HG03095 (cell line): ENCODE data around the gene CD3E.

Experiments used
- ATAC-seq: cut with Tn5 transposase; IDR thresholded peaks from one replicate; pipeline ENCODE4 v1.9.1; 2021; ENCODE audit warnings: moderate library complexity; ENCODE audit not compliant: unreplicated experiment

The CD3E gene

DNA sequence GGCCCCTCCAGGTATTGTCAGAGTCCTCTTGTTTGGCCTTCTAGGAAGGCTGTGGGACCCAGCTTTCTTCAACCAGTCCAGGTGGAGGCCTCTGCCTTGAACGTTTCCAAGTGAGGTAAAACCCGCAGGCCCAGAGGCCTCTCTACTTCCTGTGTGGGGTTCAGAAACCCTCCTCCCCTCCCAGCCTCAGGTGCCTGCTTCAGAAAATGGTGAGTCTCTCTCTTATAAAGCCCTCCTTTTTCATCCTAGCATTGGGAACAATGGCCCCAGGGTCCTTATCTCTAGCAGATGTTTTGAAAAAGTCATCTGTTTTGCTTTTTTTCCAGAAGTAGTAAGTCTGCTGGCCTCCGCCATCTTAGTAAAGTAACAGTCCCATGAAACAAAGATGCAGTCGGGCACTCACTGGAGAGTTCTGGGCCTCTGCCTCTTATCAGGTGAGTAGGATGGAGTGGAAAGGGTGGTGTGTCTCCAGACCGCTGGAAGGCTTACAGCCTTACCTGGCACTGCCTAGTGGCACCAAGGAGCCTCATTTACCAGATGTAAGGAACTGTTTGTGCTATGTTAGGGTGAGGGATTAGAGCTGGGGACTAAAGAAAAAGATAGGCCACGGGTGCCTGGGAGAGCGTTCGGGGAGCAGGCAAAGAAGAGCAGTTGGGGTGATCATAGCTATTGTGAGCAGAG lies at the start of gene CD3E:
TSS of gene CD3E (plus strand) at position 163 of the 681 bp plus-strand sequence. CDS start at position 386, 223 bp downstream.
- no peak for ATAC-seq

DNA sequence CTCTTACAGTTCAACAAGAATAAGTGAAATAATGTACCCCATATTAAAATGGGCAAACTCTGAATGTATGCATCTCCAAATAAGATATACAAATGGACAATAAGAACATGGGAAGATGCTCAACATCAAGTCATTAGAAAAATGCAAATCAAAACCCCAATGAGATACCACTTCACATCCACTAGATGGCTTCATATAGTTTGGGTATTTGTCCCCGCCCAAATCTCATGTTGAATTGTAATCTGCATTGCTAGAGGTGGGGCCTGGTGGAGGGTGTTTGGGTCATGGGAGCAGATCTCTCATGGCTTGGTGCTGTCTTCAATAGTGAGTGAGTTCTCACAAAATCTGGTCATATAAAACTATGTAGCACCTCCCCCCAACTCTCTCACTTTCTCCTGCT lies 46.1 kb upstream of the CD3E start:
- no peak for ATAC-seq

DNA sequence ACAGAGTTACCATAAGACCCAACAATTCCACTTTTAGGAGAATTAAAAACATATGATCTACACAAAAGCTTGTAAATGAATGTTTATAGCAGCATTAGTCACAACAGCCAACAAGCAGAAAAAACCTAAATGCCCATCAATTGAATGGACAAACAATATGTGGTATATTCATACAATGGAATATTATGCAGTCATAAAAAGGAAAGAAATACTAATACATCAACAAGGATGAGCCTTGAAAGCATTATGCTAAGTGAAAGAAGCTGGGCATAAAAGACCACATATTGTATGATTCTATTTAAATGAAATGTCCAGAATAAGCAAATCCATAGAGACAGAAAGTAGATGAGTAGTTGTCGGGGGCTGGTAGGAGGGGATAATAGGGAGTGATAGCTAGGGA lies 45.4 kb upstream of the CD3E start:
- no peak for ATAC-seq

DNA sequence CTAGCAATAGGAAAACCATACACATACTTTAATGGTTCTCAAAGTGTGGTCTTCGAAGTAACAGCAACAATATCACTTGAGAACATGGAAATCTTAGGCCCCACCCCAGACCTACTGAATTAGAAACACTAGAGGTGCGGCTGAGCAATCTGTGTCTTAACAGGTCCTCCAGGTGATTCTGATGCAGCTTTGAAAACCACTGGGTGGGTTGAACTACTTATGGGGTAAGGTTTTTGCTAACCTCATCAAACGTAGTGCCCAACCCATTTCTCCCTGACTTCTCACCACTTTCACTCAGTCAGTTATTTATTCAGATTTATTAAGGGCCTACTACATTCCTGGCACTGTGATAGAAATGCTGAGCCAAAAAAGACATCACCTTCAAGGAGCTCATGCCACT lies 44.2 kb upstream of the CD3E start:
- ATAC-seq, result no peak

DNA sequence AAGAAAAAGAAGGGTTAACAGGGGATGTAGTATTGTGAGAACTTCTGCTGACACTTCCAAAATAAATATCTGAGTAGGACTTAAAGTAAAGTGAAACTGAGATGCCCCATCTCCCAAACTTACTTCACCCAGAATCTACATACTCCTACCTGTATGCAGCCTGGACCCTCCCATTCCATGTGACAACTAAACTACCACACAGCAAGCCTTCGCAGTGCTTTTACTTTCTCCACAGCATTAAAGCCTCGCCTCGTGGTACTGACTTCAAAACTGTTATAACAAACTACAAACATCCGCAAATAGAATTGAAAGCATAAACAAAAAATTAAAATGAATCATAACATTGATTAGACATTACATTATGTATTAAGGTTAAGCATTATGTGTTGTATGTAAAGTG lies 41.4 kb upstream of the CD3E start:
- ATAC-seq, result no peak

DNA sequence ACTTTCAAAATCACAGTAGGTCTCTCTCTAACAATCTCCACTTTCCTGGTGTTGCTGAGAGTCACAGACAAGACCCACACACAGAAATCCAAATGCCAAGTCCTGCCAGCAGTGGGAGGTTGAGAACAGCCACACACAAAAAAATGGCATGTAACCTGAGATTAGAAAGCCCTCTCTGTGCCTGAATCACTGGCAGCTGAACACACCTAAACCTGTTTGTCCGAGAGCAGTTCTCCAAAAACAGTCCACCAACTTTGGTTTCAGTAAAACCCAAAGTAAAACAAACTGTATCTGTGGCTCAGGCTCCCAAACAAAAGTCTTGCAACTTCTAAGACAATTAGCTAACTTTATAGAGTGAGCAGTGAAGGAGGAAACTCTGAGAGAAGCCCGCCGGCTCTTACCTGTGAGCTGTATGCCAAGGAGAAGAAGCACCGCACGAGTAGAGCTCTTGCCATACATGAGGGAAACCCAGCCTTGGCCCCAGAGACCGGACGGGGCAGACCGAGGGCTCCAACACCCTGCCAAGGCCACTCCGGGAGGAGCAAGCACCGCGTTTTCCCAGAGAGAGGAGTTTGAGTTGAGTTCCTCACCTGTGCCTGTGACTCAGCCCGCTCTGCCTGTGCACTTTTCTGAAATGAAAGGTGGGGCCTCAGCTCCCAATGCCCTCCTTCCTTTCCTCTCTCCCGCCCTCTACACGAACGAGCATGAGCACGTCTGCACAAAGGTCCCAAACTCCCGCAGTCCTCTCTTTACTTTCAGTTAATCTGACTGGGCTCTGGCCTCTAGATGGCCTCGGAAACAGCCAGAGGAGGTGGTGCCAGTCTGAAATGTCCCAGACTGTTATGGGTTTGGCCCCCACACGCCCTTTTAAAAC lies 40.6 kb upstream of the CD3E start, which contains the start of gene MPZL2:
TSS of gene MPZL2 (minus strand) at position 603 of the 874 bp plus-strand sequence. CDS start at position 459, 144 bp downstream.
- ATAC-seq, result no peak

DNA sequence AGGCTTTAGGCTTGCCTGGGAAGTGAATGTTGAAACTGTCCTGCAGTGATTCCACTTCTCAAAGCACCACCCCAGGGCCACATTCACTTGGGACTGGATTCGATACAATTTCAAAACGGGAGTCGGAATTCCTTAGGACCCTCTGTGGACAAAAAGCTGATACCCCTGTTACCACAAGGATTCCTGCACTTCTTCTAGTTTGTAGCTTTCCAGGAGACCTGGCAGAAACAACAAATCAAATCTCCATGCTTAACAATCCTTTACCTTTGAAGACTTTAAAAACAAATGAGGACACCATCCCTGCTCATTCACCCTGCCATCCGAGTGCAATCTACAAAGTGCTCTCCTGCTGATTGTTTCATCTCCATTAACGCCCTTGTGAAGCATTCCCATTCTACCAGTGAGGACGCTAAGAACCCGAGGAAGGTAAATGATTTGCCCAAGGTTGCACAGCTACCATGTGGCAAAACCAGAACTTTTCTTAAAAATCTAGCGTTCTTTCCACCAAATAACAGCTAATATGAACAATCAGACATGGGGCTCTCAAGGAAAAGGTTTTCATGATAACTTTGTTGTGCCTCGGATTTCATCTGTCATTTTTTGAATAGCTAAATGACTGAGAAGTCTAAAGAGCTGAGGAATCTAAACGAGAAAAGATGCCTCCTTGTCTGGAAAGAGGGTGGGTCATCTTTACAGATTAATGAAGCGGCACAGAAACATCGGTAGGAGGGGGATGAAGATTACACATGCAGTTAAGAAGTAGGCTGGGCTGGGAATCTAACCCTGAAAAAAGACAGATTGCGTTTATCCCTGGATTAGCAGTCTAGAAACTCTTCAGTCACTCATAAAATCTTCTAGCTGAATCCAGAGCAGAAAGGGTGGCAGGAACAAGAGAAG lies 39.7 kb upstream of the CD3E start:
- ATAC-seq, result no peak

DNA sequence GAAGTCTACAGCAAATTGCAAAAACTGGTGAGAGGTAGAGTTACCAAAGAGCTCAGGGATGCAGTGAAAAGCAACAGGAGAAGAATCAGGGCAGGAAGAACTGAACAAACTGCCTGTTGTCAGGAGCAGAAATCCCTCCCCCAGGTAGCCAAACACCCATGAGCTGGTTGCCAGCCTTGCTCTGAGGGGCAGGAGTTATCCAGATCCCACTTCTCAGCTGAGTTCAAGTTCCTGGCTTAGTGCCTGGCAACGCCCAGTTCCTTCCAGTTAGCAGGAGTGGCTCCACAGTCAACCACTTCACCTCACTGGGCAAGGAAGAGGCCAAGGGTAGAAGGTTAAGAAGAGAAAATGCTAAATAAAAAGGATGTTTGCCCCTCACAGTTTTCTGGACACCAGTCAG lies 38.6 kb upstream of the CD3E start:
- no peak for ATAC-seq

DNA sequence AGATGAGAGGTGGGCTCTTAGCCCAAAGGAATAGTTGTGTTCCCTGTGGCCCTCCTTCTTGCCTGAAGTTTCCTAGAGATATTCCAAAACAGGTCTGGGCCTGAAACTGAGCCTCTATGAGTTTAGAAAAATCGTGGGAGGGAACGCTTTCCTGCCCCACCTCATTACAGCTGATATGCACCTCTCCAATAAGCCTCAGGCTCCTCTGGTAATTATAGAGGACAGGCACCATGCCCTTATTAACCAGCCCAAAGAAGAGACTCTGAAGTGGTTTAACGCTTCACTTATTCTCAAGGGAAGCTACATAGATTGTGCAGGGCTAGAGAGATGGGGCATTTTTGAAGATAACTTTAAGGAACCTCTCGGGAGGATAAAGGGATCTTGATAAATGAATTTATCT lies 37.0 kb upstream of the CD3E start:
- no peak for ATAC-seq

DNA sequence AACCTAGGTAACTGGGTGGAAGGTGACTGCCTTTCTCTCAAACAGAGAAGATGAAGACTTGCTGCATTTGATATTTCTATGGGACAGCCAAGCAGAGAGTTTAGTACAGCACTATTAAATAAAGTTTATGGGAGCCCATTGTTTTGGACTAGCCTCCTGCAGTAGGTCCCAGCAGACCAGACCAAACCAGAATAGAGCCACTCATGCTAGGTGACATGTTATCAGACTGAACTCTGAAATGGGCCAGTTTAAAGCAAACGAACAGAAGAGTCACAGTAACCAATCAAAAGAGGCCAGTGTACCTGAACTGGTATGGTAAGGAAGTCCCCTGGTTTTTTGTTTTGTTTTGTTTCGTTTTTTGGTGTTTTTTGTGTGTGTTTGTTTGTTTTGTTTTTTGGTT lies 32.5 kb upstream of the CD3E start:
- ATAC-seq, result no peak

DNA sequence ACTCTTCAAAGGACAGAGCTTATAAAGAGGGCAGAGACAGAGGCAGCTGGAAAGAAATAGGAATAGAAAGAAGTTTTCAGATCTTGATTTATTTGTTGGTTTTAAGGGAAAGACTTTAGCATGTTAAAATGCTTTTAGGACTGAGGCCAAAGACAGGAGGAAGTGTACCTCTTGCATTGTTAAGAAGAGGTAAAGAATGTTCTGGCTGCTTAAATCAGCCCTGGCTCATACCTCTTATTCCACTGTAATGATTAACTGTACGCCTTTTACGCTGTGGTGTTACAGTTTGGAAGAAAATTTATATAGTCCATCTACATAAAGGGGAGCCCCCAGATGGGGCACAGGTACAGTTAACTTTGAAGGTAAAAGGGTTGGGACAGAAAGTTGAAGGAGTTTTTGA lies 30.3 kb upstream of the CD3E start:
- ATAC-seq, result no peak

DNA sequence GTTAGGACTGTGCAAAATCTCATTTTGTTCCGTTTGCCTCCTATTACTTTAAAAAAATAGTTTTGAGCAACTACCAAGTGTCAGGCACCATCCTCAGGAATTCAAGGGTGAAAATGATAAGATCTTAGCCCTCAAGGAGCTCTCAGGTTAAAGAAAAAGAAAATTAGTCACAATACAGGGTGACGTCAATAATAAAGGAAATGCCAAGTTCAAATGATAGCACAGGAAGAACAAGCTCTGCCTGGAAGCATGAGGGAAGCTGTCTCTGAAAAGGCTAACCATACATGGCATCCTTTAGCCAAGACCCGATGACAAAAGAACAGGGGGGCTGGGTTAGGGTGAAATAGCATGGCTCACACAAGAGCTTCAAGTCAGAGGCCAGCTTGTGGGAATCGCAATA lies 29.4 kb upstream of the CD3E start:
- ATAC-seq, result no peak

DNA sequence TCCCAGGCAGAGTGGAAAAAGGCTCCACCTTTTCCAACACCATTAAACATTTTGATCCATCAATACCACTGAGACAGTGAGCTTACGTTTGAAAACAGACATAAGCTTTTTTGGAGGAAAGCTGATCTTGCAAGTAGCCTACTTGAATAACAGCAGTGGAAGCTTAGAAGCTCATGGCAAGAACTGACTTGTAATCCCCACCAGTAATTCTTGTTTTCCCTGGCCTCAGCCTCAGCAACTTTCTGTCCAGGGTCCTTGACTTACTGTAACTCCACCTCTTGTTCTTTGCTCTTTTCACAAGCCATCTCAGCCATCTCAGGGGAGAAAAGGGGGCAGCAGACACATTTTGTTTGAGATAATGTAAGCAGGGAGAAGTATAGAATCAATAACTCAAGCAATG lies 28.1 kb upstream of the CD3E start:
- ATAC-seq, result no peak

DNA sequence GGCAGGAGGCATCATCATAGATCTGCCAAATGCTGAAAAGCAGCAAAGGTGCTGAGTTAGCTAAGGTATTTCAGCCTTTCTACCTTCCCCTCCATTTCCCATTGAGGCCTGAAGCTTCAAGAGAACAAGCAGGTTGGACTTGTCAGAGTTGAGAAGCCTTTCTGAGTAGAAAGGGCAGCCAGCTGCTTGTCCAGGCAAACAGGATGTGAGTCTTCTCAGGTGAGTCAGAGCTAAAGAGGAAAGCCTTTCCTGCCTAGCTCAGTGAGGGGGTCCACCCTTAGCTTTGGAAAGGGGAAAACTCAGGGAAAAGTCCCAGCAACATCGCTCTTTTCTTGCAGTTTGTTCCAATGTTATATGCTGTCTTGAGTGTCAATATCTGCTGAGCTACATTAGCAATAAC lies 27.2 kb upstream of the CD3E start:
- ATAC-seq, result no peak

DNA sequence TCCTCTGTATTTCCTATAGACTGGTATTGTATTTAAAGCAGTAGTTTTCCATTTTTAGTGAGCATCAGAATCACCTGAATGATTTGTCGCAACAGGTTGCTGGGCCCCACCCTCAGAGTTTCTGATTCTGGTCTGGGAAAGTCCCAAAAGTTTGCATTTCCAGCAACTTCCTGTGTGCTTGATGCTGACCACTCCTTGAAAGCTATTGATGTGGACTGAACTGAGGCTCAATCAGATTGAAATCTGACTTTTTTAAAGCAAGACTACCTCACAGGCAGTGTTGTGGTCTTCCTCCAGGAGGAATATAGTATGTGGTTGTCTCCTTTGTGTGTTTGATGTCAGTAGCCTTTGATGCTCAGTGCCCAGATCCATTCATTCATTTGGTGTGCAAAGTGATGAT lies 23.2 kb upstream of the CD3E start:
- no peak for ATAC-seq

DNA sequence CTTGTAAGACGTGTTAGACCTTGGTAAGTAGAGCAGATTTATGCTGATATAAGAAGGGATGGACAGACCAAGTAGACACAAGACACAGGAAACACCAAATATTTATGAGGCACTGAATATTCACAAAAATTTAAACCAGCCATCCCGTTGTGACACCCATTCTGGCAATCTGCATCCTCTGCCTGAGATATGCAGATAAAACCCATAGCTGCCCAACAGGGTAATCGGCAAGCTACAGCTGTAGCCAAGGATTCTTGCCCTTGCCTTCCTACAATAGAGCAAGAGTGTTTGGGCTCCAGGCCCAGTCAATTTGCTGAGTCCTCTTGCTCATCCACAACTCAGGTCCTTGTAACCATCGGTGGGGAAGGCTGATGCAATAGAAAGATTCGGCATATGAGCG lies 21.9 kb upstream of the CD3E start:
- ATAC-seq, result no peak

DNA sequence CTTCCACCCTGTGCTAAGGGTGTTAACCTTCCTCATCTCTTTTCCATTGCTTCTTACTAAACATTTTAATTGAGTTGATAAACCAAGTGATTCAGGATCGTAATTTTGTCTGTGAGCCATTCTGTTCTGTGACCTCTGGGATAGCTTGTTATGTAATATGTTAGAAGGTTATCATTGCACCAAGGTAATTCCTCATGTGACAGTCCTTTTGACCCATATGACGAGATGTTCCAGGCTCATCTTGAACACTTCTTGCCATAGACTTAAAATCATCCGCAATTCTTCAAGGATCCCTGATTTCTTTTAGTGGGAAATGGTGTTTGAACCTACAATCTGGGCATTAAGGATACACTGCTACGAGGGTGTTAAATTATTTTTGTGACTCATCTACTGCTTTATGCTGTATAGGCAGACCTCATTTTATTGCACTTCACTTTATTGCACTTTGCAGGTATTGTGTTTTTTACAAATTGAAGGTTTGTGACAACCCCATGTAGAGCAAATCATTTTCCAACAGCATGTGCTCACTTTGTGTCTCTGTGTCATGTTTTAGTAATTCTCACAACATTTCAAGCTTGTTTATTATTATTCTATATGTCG lies 21.4 kb upstream of the CD3E start:
- no peak for ATAC-seq

DNA sequence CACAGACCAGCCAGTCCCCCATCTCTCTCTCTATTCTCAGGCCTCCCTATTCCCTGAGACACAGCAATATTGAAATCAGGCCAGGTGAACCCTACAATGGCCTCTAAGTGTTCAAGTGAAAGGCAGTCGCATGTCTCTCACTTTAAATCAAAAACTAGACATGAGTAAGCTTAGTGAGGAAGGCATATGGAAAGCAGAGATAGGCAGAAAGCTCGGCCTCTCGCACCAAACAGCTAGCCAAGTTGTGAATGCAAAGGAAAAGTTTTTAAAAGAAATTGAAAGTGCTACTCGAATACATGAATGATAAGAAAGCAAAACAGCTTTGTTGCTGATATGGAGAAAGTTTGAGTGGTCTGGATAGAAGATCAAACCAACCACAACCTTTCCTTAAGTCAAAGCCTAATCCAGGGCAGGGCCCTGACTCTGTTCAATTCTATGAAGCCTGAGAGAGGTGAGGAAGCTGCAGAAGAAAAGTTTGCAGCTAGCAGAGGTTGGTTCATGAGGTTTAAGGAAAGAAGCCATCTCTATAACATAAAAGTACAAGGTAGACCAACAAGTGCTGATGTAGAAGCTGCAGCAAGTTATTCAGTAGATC lies 20.7 kb upstream of the CD3E start:
- no peak for ATAC-seq

DNA sequence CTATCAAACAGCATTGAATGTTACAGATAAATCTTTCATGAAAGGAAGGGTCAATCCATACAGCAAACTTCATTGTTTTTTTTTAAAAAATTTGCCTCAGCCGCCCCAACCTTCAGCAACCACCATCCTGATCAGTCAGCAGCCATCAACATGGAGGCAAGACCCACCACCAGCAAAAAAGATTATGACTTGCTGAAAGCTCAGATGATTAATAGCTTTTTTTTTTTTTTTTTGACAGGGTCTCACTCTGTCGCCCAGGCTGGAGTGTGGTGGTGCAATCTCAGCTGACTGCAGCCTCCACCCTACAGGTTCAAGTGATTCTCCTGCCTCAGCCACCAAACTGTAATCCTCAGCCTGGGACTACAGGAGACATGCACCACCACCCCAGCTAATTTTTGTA lies 18.0 kb upstream of the CD3E start:
- ATAC-seq, result no peak

DNA sequence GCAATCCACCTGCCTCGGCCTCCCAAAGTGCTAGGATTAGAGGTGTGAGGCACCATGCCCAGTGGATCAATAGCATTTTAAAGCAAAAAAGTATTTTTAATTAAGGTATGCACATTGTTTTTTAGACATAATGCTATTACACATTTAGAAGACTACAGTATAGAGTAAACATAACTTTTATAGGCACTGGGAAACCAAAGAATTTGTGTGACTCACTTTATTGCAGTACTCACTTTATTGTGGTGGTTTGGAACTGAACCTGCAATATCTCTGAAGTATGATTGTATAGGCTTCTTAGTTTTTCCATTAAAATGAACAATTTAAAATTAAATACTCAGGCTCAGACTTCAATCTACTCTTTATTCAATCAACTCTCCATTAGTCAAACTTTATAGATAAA lies 17.5 kb upstream of the CD3E start:
- no peak for ATAC-seq

DNA sequence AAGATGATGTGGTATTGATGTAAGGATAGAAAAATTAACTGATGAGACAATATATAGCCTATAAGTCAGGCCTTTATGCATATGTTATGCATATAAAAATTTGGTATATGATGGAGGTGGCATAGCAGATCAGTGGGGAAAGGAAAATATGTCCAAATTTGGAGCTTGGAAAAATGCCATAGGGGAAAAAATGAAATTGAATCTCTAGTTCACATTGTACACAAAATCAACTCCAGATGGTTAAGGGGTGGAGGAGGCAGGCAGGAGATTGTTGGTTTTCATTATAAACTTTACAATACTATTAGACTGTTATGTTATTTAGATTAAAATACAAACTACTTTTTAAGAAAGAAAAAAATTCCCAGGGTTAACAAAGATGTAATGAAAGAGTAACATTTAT lies 15.1 kb upstream of the CD3E start:
- ATAC-seq, result no peak
